H9 (cell line): ENCODE data around the gene DUS1L. TPM values are rescaled to one million over a fixed set of nuclear protein-coding genes. Genes with fewer than 3 reads are reported as not detected.

ENCODE experiments used
- DNase-seq: peaks from one replicate; pipeline ENCODE4 v3.0.0-alpha.2; 2017
- H2AFZ ChIP-seq: one replicate; pipeline ENCODE4 v1.6.1; 2013; ENCODE audit warnings: mild to moderate bottlenecking, low read length, control low read depth, moderate library complexity
- H2AK5ac ChIP-seq: 2 replicates; pipeline ENCODE4 v1.6.1; 2013; ENCODE audit warnings: low read length, control low read depth, mixed read lengths; ENCODE audit not compliant: insufficient read length
- H2BK120ac ChIP-seq: one replicate; pipeline ENCODE4 v1.6.1; 2013; ENCODE audit warnings: low read depth, mild to moderate bottlenecking, low read length, control low read depth, inconsistent platforms; ENCODE audit not compliant: poor library complexity, severe bottlenecking
- H2BK12ac ChIP-seq: 2 replicates; pipeline ENCODE4 v1.6.1; 2013; ENCODE audit warnings: low read length, control low read depth, mixed read lengths, low read depth; ENCODE audit not compliant: insufficient read length
- H2BK15ac ChIP-seq: 2 replicates; pipeline ENCODE4 v1.6.1; 2013; ENCODE audit warnings: low read depth, low read length, control low read depth
- H2BK20ac ChIP-seq: one replicate; pipeline ENCODE4 v1.6.1; 2013; ENCODE audit warnings: low read depth, mild to moderate bottlenecking, low read length, control low read depth, inconsistent platforms; ENCODE audit not compliant: poor library complexity, severe bottlenecking
- H2BK5ac ChIP-seq: 2 replicates; pipeline ENCODE4 v1.6.1; 2013; ENCODE audit warnings: low read length, control low read depth, mixed read lengths; ENCODE audit not compliant: insufficient read length
- H3K14ac ChIP-seq: 2 replicates; pipeline ENCODE4 v1.6.1; 2013; ENCODE audit warnings: low read length, control low read depth; ENCODE audit not compliant: insufficient read depth
- H3K18ac ChIP-seq: 2 replicates; pipeline ENCODE4 v1.6.1; 2013; ENCODE audit warnings: low read depth, mild to moderate bottlenecking, mixed read lengths, low read length, control low read depth; ENCODE audit not compliant: insufficient read length
- H3K23ac ChIP-seq: 2 replicates; pipeline ENCODE4 v1.6.1; 2013; ENCODE audit warnings: low read length, control low read depth, mixed read lengths, low read depth; ENCODE audit not compliant: insufficient read length
- H3K23me2 ChIP-seq: 2 replicates; pipeline ENCODE4 v1.6.1; 2013; ENCODE audit warnings: low read depth, mild to moderate bottlenecking, mixed read lengths, low read length, control low read depth; ENCODE audit not compliant: insufficient read length, poor library complexity, severe bottlenecking
- H3K27ac ChIP-seq: 2 replicates; pipeline ENCODE4 v1.5.1; 2013; ENCODE audit warnings: low read length, control low read depth, mixed read lengths, low read depth; ENCODE audit not compliant: insufficient read length
- H3K27me3 ChIP-seq: 2 replicates; pipeline ENCODE4 v1.6.1; 2013; ENCODE audit warnings: low read length, control low read depth, inconsistent platforms; ENCODE audit not compliant: insufficient read depth
- H3K4ac ChIP-seq: 2 replicates; pipeline ENCODE4 v1.6.1; 2013; ENCODE audit warnings: low read depth, mild to moderate bottlenecking, control low read depth, inconsistent platforms, low read length, moderate library complexity
- H3K4me1 ChIP-seq: 2 replicates; pipeline ENCODE4 v1.6.1; 2013; ENCODE audit warnings: low read length, control low read depth, inconsistent platforms; ENCODE audit not compliant: insufficient read depth
- H3K4me2 ChIP-seq: 2 replicates; pipeline ENCODE4 v1.6.1; 2013; ENCODE audit warnings: low read length, control low read depth, mixed read lengths; ENCODE audit not compliant: insufficient read length, insufficient read depth
- H3K56ac ChIP-seq: 2 replicates; pipeline ENCODE4 v1.6.1; 2013; ENCODE audit warnings: low read depth, mild to moderate bottlenecking, mixed read lengths, low read length, control low read depth; ENCODE audit not compliant: insufficient read length
- H3K79me1 ChIP-seq: 2 replicates; pipeline ENCODE4 v1.6.1; 2013; ENCODE audit warnings: low read depth, mild to moderate bottlenecking, moderate library complexity, low read length, control low read depth, inconsistent platforms; ENCODE audit not compliant: insufficient read depth, poor library complexity, severe bottlenecking
- H3K79me2 ChIP-seq: 2 replicates; pipeline ENCODE4 v1.6.1; 2013; ENCODE audit warnings: low read length, control low read depth, inconsistent platforms; ENCODE audit not compliant: insufficient read depth
- H3K9ac ChIP-seq: 2 replicates; pipeline ENCODE4 v1.6.1; 2013; ENCODE audit warnings: low read length, control low read depth, mixed read lengths; ENCODE audit not compliant: insufficient read length; ENCODE audit errors: extremely low read depth
- H3K9me3 ChIP-seq: one replicate; pipeline ENCODE4 v1.6.1; 2013; ENCODE audit warnings: low read depth, low read length, inconsistent platforms; ENCODE audit not compliant: control insufficient read depth
- H3T11ph ChIP-seq: one replicate; pipeline ENCODE4 v1.6.1; 2013; ENCODE audit warnings: mild to moderate bottlenecking, low read length, control low read depth, inconsistent platforms
- H4K20me1 ChIP-seq: one replicate; pipeline ENCODE4 v1.6.1; 2013; ENCODE audit not compliant: control insufficient read depth, insufficient read length, insufficient read depth
- H4K5ac ChIP-seq: 2 replicates; pipeline ENCODE4 v1.6.1; 2013; ENCODE audit warnings: low read depth, mild to moderate bottlenecking, mixed read lengths, low read length, control low read depth; ENCODE audit not compliant: insufficient read length
- H4K8ac ChIP-seq: replicated peaks from 2 replicates; pipeline ENCODE4 v1.6.1; 2013; ENCODE audit warnings: low read length, control low read depth, mixed read lengths, low read depth; ENCODE audit not compliant: insufficient read length
- H4K91ac ChIP-seq: 2 replicates; pipeline ENCODE4 v1.6.1; 2013; ENCODE audit warnings: low read depth, mild to moderate bottlenecking, moderate library complexity, mixed read lengths, low read length, control low read depth; ENCODE audit not compliant: insufficient read length
- H3K27ac Mint-ChIP-seq, 3 experiments: 2 replicates in 2 of 3; 3 replicates in 1 of 3; pipeline ENCODE4 v1.8.0; 2020 to 2021; ENCODE audit warnings: mixed read lengths in 3 of 3, mild to moderate bottlenecking in 1 of 3, moderate library complexity in 1 of 3
- H3K27me3 Mint-ChIP-seq: 2 replicates; pipeline ENCODE4 v1.8.0; 2021; ENCODE audit warnings: low read depth, mild to moderate bottlenecking, moderate library complexity, mixed read lengths
- H3K36me3 Mint-ChIP-seq, 3 experiments: 2 replicates in 2 of 3; 3 replicates in 1 of 3; pipeline ENCODE4 v1.8.0; 2020 to 2021; ENCODE audit warnings: low read depth in 3 of 3, mixed read lengths in 3 of 3; ENCODE audit not compliant: insufficient read depth in 1 of 3
- H3K4me1 Mint-ChIP-seq, 2 experiments: 2 replicates each; pipeline ENCODE4 v1.8.0; 2020; ENCODE audit warnings: mixed read lengths in 2 of 2
- H3K4me3 Mint-ChIP-seq, 2 experiments: 2 replicates in 1 of 2; 3 replicates in 1 of 2; pipeline ENCODE4 v1.8.0; 2020 to 2021; ENCODE audit warnings: mild to moderate bottlenecking in 2 of 2, mixed read lengths in 2 of 2, moderate library complexity in 1 of 2
- H3K9me3 Mint-ChIP-seq, 2 experiments: 2 replicates in 1 of 2; 3 replicates in 1 of 2; pipeline ENCODE4 v1.8.0; 2020; ENCODE audit warnings: mild to moderate bottlenecking in 2 of 2, mixed read lengths in 2 of 2, moderate library complexity in 1 of 2
- WGBS: extraction: QIAGEN DNeasy Blood & Tissue Kit; methylation state at CpG from one replicate; pipeline ENCODE4 v1.1.7; 2013; ENCODE audit warnings: missing lambda C conversion rate, low lambda C conversion rate, mixed read lengths; ENCODE audit not compliant: insufficient read length; ENCODE audit errors: extremely low coverage; 5-methylcytosine and 5-hydroxymethylcytosine counted together
- total RNA-seq: library from RNA; stranded (reverse); gene quantifications from 2 replicates; pipeline ENCODE4 v1.2.1, GENCODE V29; 2021
- TF ChIP-seq, protein P1 (sequence below): fragments of 200-600 bp; sonication (generic); conservative IDR thresholded peaks from 3 replicates; pipeline ENCODE4 v1.8.0; 2021; ENCODE audit warnings: antibody characterized with exemption, mild to moderate bottlenecking

The DUS1L gene
- total RNA-seq, 1 experiment from 2014 or later: 103 TPM

DNA sequence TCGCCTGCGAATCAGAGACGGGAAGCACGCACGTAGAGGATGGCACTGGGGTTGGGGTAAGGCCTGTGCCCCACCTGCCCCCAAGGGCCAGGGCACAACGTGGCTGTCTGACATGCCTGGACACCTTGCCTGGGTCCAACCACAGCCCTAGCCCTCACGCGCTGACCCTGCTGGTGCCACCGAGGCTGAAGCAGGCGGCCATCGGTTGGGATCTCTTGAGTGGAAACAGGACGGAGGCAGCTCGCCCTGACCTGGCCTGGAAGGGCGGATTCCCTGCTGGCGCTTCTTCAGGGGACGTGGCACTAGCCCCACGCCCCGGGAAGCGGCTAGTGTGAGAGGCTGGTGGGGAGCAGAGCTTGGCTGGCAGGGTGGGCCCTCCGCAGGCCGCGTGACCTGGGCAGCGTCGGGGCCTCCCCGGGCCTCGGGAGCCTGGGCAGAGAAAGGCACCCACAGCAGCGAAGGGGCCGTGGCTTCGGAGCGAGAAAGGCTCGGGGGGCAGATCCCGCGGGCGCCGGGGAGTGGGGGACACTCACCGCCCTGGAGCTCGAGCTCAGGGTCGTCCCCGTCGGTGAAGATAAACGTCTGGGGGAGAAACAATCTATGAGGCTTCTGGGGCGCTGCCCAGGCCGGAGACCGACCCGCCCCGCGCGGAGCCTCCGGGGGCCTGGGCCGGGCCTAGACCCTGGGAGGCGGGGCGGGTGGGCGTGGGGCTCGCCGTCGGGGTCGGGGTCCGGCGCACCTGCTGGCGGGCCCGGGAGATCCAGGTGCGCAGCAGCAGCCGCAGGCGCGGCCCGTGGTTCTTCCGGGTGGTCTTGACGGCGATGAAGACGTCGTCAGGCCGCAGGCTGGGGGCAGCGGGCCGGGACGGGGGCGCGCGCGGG, 14.6 kb downstream of the DUS1L start:
- H2AK5ac ChIP-seq: no peak overlapping the region
- H3K14ac ChIP-seq: no peak overlapping the region
- H3K27me3 ChIP-seq: no peaks in the 10 kb centered on the region
- H3T11ph ChIP-seq: no peak overlapping the region
- no peak for DNase-seq
- H3K9ac ChIP-seq: no peak overlapping the region
- no peak overlapping the region for H3K23ac ChIP-seq
- no peak overlapping the region for H4K91ac ChIP-seq
- H4K5ac ChIP-seq: no peak overlapping the region
- no peaks in the 10 kb centered on the region; the same call in 1 of the 2 replicates for H3K27me3 Mint-ChIP-seq
- no peak overlapping the region for H4K8ac ChIP-seq
- H2BK5ac ChIP-seq: no peak overlapping the region
- no peaks in the 10 kb centered on the region for H3K9me3 ChIP-seq
- no peak overlapping the region for H2BK120ac ChIP-seq
- peaks cover 2% of the 10 kb centered on the region for H3K79me1 ChIP-seq
- no peak overlapping the region for H3K27ac ChIP-seq
- peaks cover 3% of the 10 kb centered on the region for H4K20me1 ChIP-seq
- peaks cover 10 to 43% (median 38%) of the 10 kb centered on the region in 3 experiments; a peak in 6 of 7 replicates for H3K36me3 Mint-ChIP-seq
- H3K4ac ChIP-seq: no peak overlapping the region
- H3K4me1 Mint-ChIP-seq: peaks cover 0 to 13% of the 10 kb centered on the region in 2 experiments; a peak in 2 of 4 replicates
- WGBS: no CpG with 5 or more reads among the region's 79 CpGs
- H2BK20ac ChIP-seq: no peak overlapping the region
- no peaks in the 10 kb centered on the region for H3K23me2 ChIP-seq
- H2BK15ac ChIP-seq: no peak overlapping the region
- peak overlapping the region in 1 of 3 experiments; percentile 64; a peak in 1 of 7 replicates for H3K27ac Mint-ChIP-seq
- no peaks in the 10 kb centered on the region for H3K4me1 ChIP-seq
- no peak overlapping the region for H3K56ac ChIP-seq
- no peak overlapping the region for H2BK12ac ChIP-seq
- H3K9me3 Mint-ChIP-seq: no peaks in the 10 kb centered on the region
- no peak overlapping the region for H3K18ac ChIP-seq
- H3K79me2 ChIP-seq: no peaks in the 10 kb centered on the region
- H3K4me2 ChIP-seq: peak overlapping the region; percentile 5
- H3K4me3 Mint-ChIP-seq: peak overlapping the region; percentile 78 to 86
- TF ChIP-seq, protein P1, sequence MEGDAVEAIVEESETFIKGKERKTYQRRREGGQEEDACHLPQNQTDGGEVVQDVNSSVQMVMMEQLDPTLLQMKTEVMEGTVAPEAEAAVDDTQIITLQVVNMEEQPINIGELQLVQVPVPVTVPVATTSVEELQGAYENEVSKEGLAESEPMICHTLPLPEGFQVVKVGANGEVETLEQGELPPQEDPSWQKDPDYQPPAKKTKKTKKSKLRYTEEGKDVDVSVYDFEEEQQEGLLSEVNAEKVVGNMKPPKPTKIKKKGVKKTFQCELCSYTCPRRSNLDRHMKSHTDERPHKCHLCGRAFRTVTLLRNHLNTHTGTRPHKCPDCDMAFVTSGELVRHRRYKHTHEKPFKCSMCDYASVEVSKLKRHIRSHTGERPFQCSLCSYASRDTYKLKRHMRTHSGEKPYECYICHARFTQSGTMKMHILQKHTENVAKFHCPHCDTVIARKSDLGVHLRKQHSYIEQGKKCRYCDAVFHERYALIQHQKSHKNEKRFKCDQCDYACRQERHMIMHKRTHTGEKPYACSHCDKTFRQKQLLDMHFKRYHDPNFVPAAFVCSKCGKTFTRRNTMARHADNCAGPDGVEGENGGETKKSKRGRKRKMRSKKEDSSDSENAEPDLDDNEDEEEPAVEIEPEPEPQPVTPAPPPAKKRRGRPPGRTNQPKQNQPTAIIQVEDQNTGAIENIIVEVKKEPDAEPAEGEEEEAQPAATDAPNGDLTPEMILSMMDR: no peak
- no peak overlapping the region for H2AFZ ChIP-seq
